ENCODE measurements around the gene P3H1.

- TF ChIP-seq POLR2A (IDR thresholded peaks at IDR 0.05; ENCODE audit: low read depth, low read length): no peak
- TF ChIP-seq TAF1 (IDR thresholded peaks at IDR 0.05; ENCODE audit: low read depth, low read length): no peak
Measured at GRCh38 chr1:42793824-42794223, 27.0 kb upstream of the P3H1 start.

All from GM12891 (cell line).